GM12878 (cell line): ENCODE data around the gene CLDN5. TPM values are rescaled to one million over a fixed set of nuclear protein-coding genes. Genes with fewer than 3 reads are reported as not detected.
"Not testable (repeated sequence)": the region's sequence is repeated elsewhere in the genome, so short reads cannot be mapped to it uniquely, and the experiment has no call there.

Source experiments
- ATAC-seq: fragments of 200-7000 bp; cut with Tn5 transposase; 3 replicates; pipeline ENCODE4 v1.9.1; 2020; ENCODE audit warnings: mild to moderate bottlenecking, moderate library complexity
- BruUV-seq: library from RNA; stranded (reverse); fragments of 400-500 nt; replicated peaks from 2 replicates; lab custom pipeline; 2021; lab: Mats Ljungman, UMichigan
- CTCF ChIA-PET: fragments of 300-600 bp; sonication (Branson Sonifier 250); formaldehyde crosslinking; extraction: SDS; loops from one replicate; lab custom pipeline; 2021; ENCODE audit warnings: inconsistent platforms; lab: Yijun Ruan, JAX
- POLR2A ChIA-PET: fragments of 350-600 bp; formaldehyde crosslinking; extraction: SDS; loops from one replicate; lab custom pipeline; 2021; ENCODE audit warnings: inconsistent platforms; lab: Charles Lee
- RAD21 ChIA-PET: fragments of 300-600 bp; sonication (Branson Sonifier 250); formaldehyde crosslinking; loops from one replicate; lab custom pipeline; 2023; ENCODE audit warnings: antibody characterized with exemption; ENCODE audit not compliant: unreplicated experiment; lab: Charles Lee
- SMC1A ChIA-PET: fragments of 300-600 bp; sonication (Branson Sonifier 250); formaldehyde crosslinking; loops from one replicate; lab custom pipeline; 2023; ENCODE audit not compliant: unreplicated experiment, uncharacterized antibody; lab: Charles Lee
- DNase-seq: peaks from one replicate; pipeline ENCODE4 v3.0.0-alpha.2; 2011; ENCODE audit warnings: low read depth, low spot score
- FAIRE-seq: peaks from 3 replicates; lab custom pipeline; 2011; peaks lifted over from hg19 to GRCh38; lab: Jason Lieb, UNC
- H2AFZ ChIP-seq: 2 replicates; pipeline ENCODE4 v1.6.0; 2011; ENCODE audit warnings: low read depth, low read length, control low read depth; ENCODE audit not compliant: control insufficient read depth
- H3K27ac ChIP-seq: 2 replicates; pipeline ENCODE4 v1.5.1; 2011; ENCODE audit warnings: control low read depth; ENCODE audit not compliant: control insufficient read depth, insufficient read depth
- H3K27me3 ChIP-seq, 2 experiments: replicated peaks in 1 of 2; 2 replicates each; pipeline versions ENCODE4 v1.6.0 to v1.6.1; 2011; ENCODE audit warnings: low read length in 1 of 2; ENCODE audit not compliant: control insufficient read depth in 2 of 2, insufficient read depth in 2 of 2
- H3K36me3 ChIP-seq, 2 experiments: 2 replicates each; pipeline ENCODE4 v1.5.1; 2011; ENCODE audit warnings: low read length in 1 of 2; ENCODE audit not compliant: control insufficient read depth in 2 of 2, insufficient read depth in 2 of 2
- H3K4me1 ChIP-seq: 2 replicates; pipeline ENCODE4 v1.6.1; 2011; ENCODE audit warnings: mild to moderate bottlenecking, low read length, moderate library complexity, mixed read lengths; ENCODE audit not compliant: control insufficient read depth, insufficient read depth
- H3K4me2 ChIP-seq: 2 replicates; pipeline ENCODE4 v1.6.0; 2011; ENCODE audit warnings: control low read depth; ENCODE audit not compliant: control insufficient read depth, insufficient read depth
- H3K4me3 ChIP-seq: fragments of 200-600 bp; sonication (generic); 2 replicates; pipeline ENCODE4 v1.5.1; 2016
- H3K79me2 ChIP-seq: 2 replicates; pipeline ENCODE4 v1.6.0; 2011; ENCODE audit warnings: low read length; ENCODE audit not compliant: control insufficient read depth, insufficient read depth
- H3K9ac ChIP-seq: 2 replicates; pipeline ENCODE4 v1.8.0; 2011; ENCODE audit warnings: low read length, control low read depth, mixed read lengths; ENCODE audit not compliant: control insufficient read depth, insufficient read depth
- H3K9me3 ChIP-seq: replicated peaks from 3 replicates; pipeline ENCODE4 v1.5.1; 2011; ENCODE audit warnings: mild to moderate bottlenecking, low read length; ENCODE audit not compliant: control insufficient read depth, insufficient read depth
- H4K20me1 ChIP-seq: 2 replicates; pipeline ENCODE4 v1.6.0; 2011; ENCODE audit not compliant: control insufficient read depth, insufficient read depth
- BCLAF1 ChIP-seq: fragments of 450-650 bp; IDR thresholded peaks from 2 replicates; pipeline ENCODE4 v1.6.1; 2017; ENCODE audit warnings: antibody characterized with exemption, mild to moderate bottlenecking, moderate library complexity
- CHD1 ChIP-seq: IDR thresholded peaks from 2 replicates; pipeline ENCODE4 v1.6.1; 2012; ENCODE audit warnings: low read depth, low read length, improper control_type of control experiment
- CHD2 ChIP-seq: IDR thresholded peaks from 2 replicates; pipeline ENCODE4 v1.6.1; 2011; ENCODE audit warnings: low read depth, low read length, improper control_type of control experiment, borderline replicate concordance
- IRF5 ChIP-seq: fragments of 450-650 bp; IDR thresholded peaks from 2 replicates; pipeline ENCODE4 v1.6.1; 2017; ENCODE audit warnings: borderline replicate concordance
- SMAD1 ChIP-seq: fragments of 450-650 bp; IDR thresholded peaks from 2 replicates; pipeline ENCODE4 v1.6.1; 2018; ENCODE audit warnings: mild to moderate bottlenecking, low read depth; ENCODE audit not compliant: partially characterized antibody
- WGBS: methylation state at CpG from one replicate; pipeline ENCODE4 v1.1.6; 2016; ENCODE audit warnings: low lambda C conversion rate; ENCODE audit not compliant: insufficient replicate concordance, insufficient coverage; ENCODE audit errors: missing lambda C conversion rate; 5-methylcytosine and 5-hydroxymethylcytosine counted together
- in situ Hi-C: fragments of 300-500 bp; cut with MboI; formaldehyde crosslinking; loops from 9 replicates; pipeline ENCODE4 v1.14.3; 2018; ENCODE audit warnings: mixed read lengths
- intact Hi-C: fragments of 100-400 bp; cut with micrococcal nuclease; formaldehyde crosslinking; loops from one replicate; pipeline ENCODE4 v1.14.2; 2022; ENCODE audit not compliant: unreplicated experiment
- polyA plus RNA-seq, 11 experiments: library from polyadenylated mRNA; depleted of rRNA in 4 of 11; unstranded in 6 of 11; stranded (reverse) in 5 of 11; fragments of >200 nt; fragmentation: Nextera tagmentation in 4 of 11; fragmentation: Illumina TruSeq in 1 of 11; extraction: Ambion mirVana in 4 of 11; extraction: Trizol in 1 of 11; gene quantifications; 1 replicate in 1 of 11; 2 replicates in 10 of 11; pipeline versions ENCODE4 v1.2.1 to v1.2.3, GENCODE V29; 2011 to 2016; ENCODE audit warnings: inconsistent platforms in 2 of 11, missing spikeins in 2 of 11, low read depth in 1 of 11
- total RNA-seq, 4 experiments: library from RNA; depleted of rRNA in 3 of 4; stranded (reverse); fragments of >200 nt in 3 of 4; fragmentation: Illumina TruSeq in 1 of 4; extraction: Trizol in 1 of 4; gene quantifications; 2 replicates each; pipeline versions ENCODE4 v1.2.1 to v1.2.3, GENCODE V29; 2013 to 2021

The CLDN5 gene
- total and polyA plus RNA-seq, 10 of the 15 experiments (the other 5 are each of a cell fraction or from before 2014, with no cell fraction given): 0.15 TPM; not detected in 9

GRCh38 chr22:19548964-19549363 is 24.8 kb upstream of the CLDN5 start (continued):
- TF ChIP-seq BCLAF1 (no peak), CHD2 (no peak), SMAD1 (no peak), CHD1 (no peak), IRF5 (no peak)

GRCh38 chr22:19548427-19548826 is 24.2 kb upstream of the CLDN5 start:
- H3K4me3 ChIP-seq, H3K9ac ChIP-seq, H3K36me3 ChIP-seq, H3K9me3 ChIP-seq, DNase-seq, H3K79me2 ChIP-seq, in situ Hi-C loops, CTCF ChIA-PET, FAIRE-seq, H3K4me1 ChIP-seq, H3K27me3 ChIP-seq, intact Hi-C loops, H3K4me2 ChIP-seq, RAD21 ChIA-PET, POLR2A ChIA-PET, H4K20me1 ChIP-seq, BruUV-seq, H2AFZ ChIP-seq, H3K27ac ChIP-seq, ATAC-seq, SMC1A ChIA-PET: not testable (repeated sequence)
- 55% methylated on average over 5 of the region's 5 CpGs for WGBS
